Smooth muscle cell (in vitro differentiated cells): ENCODE results near the gene NR3C2. TPM values are rescaled to one million over a fixed set of nuclear protein-coding genes. Genes with fewer than 3 reads are reported as not detected.

ENCODE experiments used
- DNase-seq: peaks from one replicate; lab custom pipeline; 2025; ENCODE audit not compliant: unreplicated experiment; lab: John Stamatoyannopoulos, UW
- H2AFZ ChIP-seq: fragments of 200-600 bp; sonication (generic); 2 replicates; pipeline ENCODE4 v1.6.0; 2016; ENCODE audit warnings: antibody characterized with exemption, low read depth, mild to moderate bottlenecking
- H3F3A ChIP-seq: fragments of 200-600 bp; sonication (generic); 2 replicates; pipeline ENCODE4 v1.6.0; 2017; ENCODE audit warnings: antibody characterized with exemption, low read depth
- H3K27ac ChIP-seq: fragments of 200-600 bp; sonication (generic); 2 replicates; pipeline ENCODE4 v1.5.1; 2016; ENCODE audit warnings: low read depth, mild to moderate bottlenecking
- H3K27me3 ChIP-seq: fragments of 200-600 bp; sonication (generic); 2 replicates; pipeline ENCODE4 v1.6.1; 2016; ENCODE audit warnings: low read depth, mild to moderate bottlenecking
- H3K36me3 ChIP-seq: fragments of 200-600 bp; sonication (generic); 2 replicates; pipeline ENCODE4 v1.5.1; 2016; ENCODE audit warnings: low read depth
- H3K4me1 ChIP-seq: fragments of 200-600 bp; sonication (generic); 2 replicates; pipeline ENCODE4 v1.5.1; 2016; ENCODE audit warnings: low read depth
- H3K4me2 ChIP-seq: fragments of 200-600 bp; sonication (generic); 2 replicates; pipeline ENCODE4 v1.6.0; 2016; ENCODE audit warnings: mild to moderate bottlenecking
- H3K4me3 ChIP-seq: fragments of 200-600 bp; sonication (generic); 2 replicates; pipeline ENCODE4 v1.5.1; 2016; ENCODE audit warnings: mild to moderate bottlenecking
- H3K79me2 ChIP-seq: fragments of 200-600 bp; sonication (generic); 2 replicates; pipeline ENCODE4 v1.6.0; 2016; ENCODE audit warnings: low read depth, mild to moderate bottlenecking
- H3K9ac ChIP-seq: fragments of 200-600 bp; sonication (generic); 2 replicates; pipeline ENCODE4 v1.6.0; 2016; ENCODE audit warnings: low read depth
- H3K9me3 ChIP-seq: fragments of 200-600 bp; sonication (generic); replicated peaks from 2 replicates; pipeline ENCODE4 v1.5.1; 2016; ENCODE audit warnings: low read depth
- H4K20me1 ChIP-seq: fragments of 200-600 bp; sonication (generic); 2 replicates; pipeline ENCODE4 v1.6.0; 2016; ENCODE audit warnings: low read depth
- WGBS: methylation state at CpG from one replicate; pipeline ENCODE4 v1.1.7; 2016; ENCODE audit warnings: low lambda C conversion rate; 5-methylcytosine and 5-hydroxymethylcytosine counted together
- polyA plus RNA-seq: library from polyadenylated mRNA; unstranded; fragments of >200 nt; fragmentation: Nextera tagmentation; extraction: Ambion mirVana; gene quantifications from 2 replicates; pipeline ENCODE4 v1.2.1, GENCODE V29; 2016
- total RNA-seq: library from RNA; depleted of rRNA; stranded (reverse); fragments of >200 nt; gene quantifications from 2 replicates; pipeline ENCODE4 v1.2.3, GENCODE V29; 2014
- TF ChIP-seq, protein P1 (sequence below): fragments of 200-600 bp; sonication (generic); IDR thresholded peaks from 2 replicates; pipeline ENCODE4 v1.5.1; 2017; ENCODE audit warnings: borderline replicate concordance, mild to moderate bottlenecking, antibody characterized with exemption; ENCODE audit not compliant: insufficient read depth, poor library complexity, severe bottlenecking

NR3C2 gene
- 0.09 and 0.76 TPM in 2 replicates for total RNA-seq
- polyA plus RNA-seq, result not detected in 2 replicates

DNA sequence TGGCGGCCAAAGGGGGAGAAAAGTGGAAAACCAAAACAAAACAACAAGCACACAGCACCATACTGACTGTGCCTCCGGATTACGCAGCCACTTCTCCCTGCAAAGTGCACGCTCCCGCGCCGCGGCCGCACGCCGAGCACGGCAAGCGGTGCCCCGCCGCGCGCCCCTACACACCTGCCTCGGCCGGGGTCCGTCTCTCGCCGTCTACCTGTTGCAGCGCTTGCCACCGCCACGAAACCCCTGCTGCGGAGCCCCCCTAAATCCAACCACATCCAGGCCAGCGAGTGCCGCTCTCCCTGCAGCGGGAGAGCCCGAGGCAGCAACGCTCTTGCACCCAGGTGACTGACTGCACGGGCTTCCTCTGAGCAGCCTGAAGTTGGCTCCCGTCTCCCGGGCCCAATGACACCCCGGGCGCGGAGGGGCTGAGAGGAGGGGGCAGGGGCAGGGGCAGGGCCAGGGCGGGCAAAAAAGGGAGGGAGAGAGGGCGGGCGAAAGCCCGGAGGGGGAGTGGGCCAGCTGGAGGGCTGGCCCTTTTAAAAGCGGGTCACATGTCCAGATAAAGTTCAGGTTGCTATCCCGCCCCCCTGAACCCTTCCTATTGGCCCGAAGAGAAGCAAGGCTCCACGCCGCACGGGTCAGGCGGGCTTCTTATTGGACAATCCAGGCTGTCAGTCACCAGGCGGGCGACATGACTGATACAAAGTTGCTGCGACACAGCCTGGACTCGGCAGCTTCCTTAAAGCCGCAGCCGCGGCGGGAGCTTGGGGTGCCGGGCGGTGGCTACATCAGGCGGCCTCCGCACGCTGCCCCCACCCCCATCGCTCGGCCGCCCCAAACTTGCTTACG is at the start of gene NR3C2:
Gene NR3C2 (minus strand): TSS at position 429 of the 846 bp plus-strand sequence.
- H3K4me3 ChIP-seq, result peak within 1 kb of the TSS; percentile 81
- H3K9me3 ChIP-seq, result no peaks in the 10 kb centered on the region
- H3K27me3 ChIP-seq, result peaks cover 79% of the 10 kb centered on the region
- H4K20me1 ChIP-seq, result no peaks in the 10 kb centered on the region
- peak within 1 kb of the TSS; percentile 92 for H2AFZ ChIP-seq
- no peak within 1 kb of the TSS for H3K27ac ChIP-seq
- peak within 1 kb of the TSS; percentile 93 for H3K4me2 ChIP-seq
- peak within 1 kb of the TSS; percentile 15 for H3K9ac ChIP-seq
- H3K79me2 ChIP-seq, result no peaks in the 10 kb centered on the region
- H3K4me1 ChIP-seq, result peaks cover 4% of the 10 kb centered on the region
- WGBS, result 1% methylated on average over 56 of the region's 65 CpGs
- no peaks in the 10 kb centered on the region for H3K36me3 ChIP-seq
- peaks cover 8% of the 10 kb centered on the region for H3F3A ChIP-seq
- peak; percentile 77 for DNase-seq
- TF ChIP-seq, protein P1, sequence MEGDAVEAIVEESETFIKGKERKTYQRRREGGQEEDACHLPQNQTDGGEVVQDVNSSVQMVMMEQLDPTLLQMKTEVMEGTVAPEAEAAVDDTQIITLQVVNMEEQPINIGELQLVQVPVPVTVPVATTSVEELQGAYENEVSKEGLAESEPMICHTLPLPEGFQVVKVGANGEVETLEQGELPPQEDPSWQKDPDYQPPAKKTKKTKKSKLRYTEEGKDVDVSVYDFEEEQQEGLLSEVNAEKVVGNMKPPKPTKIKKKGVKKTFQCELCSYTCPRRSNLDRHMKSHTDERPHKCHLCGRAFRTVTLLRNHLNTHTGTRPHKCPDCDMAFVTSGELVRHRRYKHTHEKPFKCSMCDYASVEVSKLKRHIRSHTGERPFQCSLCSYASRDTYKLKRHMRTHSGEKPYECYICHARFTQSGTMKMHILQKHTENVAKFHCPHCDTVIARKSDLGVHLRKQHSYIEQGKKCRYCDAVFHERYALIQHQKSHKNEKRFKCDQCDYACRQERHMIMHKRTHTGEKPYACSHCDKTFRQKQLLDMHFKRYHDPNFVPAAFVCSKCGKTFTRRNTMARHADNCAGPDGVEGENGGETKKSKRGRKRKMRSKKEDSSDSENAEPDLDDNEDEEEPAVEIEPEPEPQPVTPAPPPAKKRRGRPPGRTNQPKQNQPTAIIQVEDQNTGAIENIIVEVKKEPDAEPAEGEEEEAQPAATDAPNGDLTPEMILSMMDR, result no peak

DNA sequence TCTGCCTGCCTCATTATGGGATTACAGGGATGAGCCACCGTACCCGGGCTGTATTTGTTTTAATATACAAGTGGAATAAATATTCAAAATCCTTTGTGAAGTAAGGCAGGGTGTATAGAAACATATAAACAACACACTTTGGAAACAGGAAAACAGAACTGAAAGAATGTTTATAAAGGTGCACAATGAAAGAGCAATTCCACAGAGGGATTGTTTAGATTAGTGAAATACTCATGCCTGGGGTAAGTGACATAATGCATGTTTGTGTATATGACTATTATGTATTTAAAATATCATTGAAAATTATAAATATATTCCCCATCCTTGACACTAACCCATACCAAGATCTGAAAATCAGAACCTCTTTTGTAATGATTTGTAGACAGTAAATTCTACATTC is 45.0 kb upstream of the NR3C2 start:
- Histone ChIP-seq H3K9me3 (no peaks in the 10 kb centered on the region), H3K4me3 (no peak overlapping the region), H3K79me2 (no peaks in the 10 kb centered on the region), H3K9ac (no peak overlapping the region), H3F3A (no peaks in the 10 kb centered on the region), H3K27ac (no peak overlapping the region), H3K27me3 (no peaks in the 10 kb centered on the region), H4K20me1 (no peaks in the 10 kb centered on the region), H3K4me2 (no peak overlapping the region), H2AFZ (no peak overlapping the region), H3K36me3 (no peaks in the 10 kb centered on the region), H3K4me1 (no peaks in the 10 kb centered on the region)
- 68% methylated on average over 2 of the region's 2 CpGs for WGBS
- TF ChIP-seq, protein P1, result no peak
- DNase-seq, result no peak

DNA sequence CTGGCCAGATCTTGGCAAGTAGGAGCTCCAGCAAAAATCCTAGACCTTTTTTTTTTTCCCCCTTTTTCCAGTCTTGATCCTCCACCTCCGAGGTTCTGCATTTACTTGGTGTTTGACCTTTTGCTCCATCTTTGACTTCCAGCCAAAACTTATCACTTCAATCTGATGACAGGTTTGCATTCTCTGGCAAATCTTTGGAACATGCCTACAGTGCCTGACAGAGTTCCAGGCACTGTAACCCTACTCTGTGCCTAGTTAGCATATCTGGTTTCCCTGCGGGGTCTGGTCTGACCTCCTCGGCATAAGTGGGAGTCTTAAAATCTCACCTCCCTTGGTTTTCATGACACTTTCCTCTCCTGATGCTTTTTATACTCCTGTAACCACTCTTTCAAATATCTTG is 39.4 kb upstream of the NR3C2 start:
- no peaks in the 10 kb centered on the region for H3K9me3 ChIP-seq
- no peak overlapping the region for H3K4me3 ChIP-seq
- DNase-seq, result no peak
- H4K20me1 ChIP-seq, result no peaks in the 10 kb centered on the region
- H3K79me2 ChIP-seq, result no peaks in the 10 kb centered on the region
- no peak overlapping the region for H3K4me2 ChIP-seq
- H3K4me1 ChIP-seq, result no peaks in the 10 kb centered on the region
- H3K9ac ChIP-seq, result no peak overlapping the region
- H3F3A ChIP-seq, result no peaks in the 10 kb centered on the region
- TF ChIP-seq, protein P1, result no peak
- no peak overlapping the region for H2AFZ ChIP-seq
- H3K36me3 ChIP-seq, result no peaks in the 10 kb centered on the region
- no peak overlapping the region for H3K27ac ChIP-seq
- H3K27me3 ChIP-seq, result no peaks in the 10 kb centered on the region
- 82% methylated on average over 3 of the region's 3 CpGs for WGBS

DNA sequence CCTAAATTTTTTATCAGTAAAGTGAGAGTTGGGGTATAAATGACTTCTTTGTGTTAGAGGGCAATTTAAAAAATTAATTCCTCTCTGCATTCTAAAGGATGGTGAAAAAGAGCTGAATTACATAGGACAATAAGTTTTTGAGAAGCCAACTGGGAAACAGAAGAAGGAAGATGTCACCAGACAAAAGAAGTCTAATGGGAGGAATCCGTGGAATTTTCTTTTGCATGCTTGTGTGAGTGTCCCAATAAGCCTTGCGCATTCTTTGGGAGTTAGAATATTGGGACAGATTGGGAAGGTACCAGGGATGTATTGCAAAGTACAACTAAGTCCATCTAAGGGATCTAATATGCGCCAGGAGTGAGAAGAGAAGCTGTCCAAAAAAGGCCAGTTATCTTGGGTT is 35.1 kb upstream of the NR3C2 start:
- no peaks in the 10 kb centered on the region for H3F3A ChIP-seq
- DNase-seq, result no peak
- no peaks in the 10 kb centered on the region for H4K20me1 ChIP-seq
- TF ChIP-seq, protein P1, result no peak
- no peaks in the 10 kb centered on the region for H3K36me3 ChIP-seq
- no peaks in the 10 kb centered on the region for H3K4me1 ChIP-seq
- no peak overlapping the region for H3K27ac ChIP-seq
- H3K27me3 ChIP-seq, result no peaks in the 10 kb centered on the region
- H3K4me3 ChIP-seq, result no peak overlapping the region
- H3K4me2 ChIP-seq, result no peak overlapping the region
- H2AFZ ChIP-seq, result no peak overlapping the region
- no peaks in the 10 kb centered on the region for H3K79me2 ChIP-seq
- WGBS, result 52% methylated on average over 3 of the region's 3 CpGs
- H3K9me3 ChIP-seq, result no peaks in the 10 kb centered on the region
- no peak overlapping the region for H3K9ac ChIP-seq
